ENCODE data around the gene COG4.
A peak's percentile ranks its signal among the peaks of the same experiment; 100 is the strongest.

COG4 gene
- total RNA-seq = 51.2 to 58.7 (median 52.2) reads per million in 3 donors

DNA sequence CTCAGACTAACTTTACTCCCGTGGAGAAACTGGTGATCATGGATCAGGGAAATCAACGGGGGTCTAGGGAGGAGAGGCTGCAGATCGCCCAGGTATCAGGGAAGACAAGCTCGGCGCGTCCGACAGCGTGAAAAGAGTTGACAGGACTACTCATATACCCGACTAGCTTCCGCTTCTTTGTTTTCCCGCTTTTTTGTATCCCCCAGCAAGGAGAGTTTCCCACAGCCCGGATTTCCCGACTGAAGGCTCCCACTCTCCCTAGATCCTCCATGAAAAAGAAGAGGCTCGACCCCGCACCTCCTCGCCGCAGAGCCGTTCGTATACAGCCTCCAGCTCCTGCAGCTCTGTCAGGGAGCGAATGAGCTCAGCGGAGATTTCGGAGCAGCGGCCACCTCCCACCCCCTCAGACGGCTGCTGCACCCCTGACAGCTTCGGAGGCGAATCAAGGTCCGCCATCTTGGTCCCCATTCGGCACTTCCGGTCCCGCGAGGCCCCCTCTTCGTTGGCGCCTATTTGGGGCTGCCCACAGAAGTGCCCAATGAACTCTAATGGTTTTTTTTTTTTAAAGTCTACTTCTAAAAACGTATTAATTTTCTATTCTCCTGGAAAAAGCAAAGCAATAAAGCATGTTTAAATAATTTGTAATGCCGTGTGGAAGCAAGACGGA, at the start of gene COG4:
TSS of gene COG4 (minus strand) at position 479 of the 667 bp plus-strand sequence. CDS start at position 468, 11 bp downstream.
- Histone ChIP-seq H3K4me1 (ENCODE audit: control insufficient read depth, insufficient read depth, low read length, poor library complexity, severe bottlenecking) (peaks cover 35% of the 10 kb centered on the region), H3K4me3 (ENCODE audit: insufficient read depth, low read depth, low read length, poor library complexity, severe bottlenecking) (peak within 1 kb of the TSS; percentile 95), H3K9me3 (ENCODE audit: control insufficient read depth, low read length) (no peaks in the 10 kb centered on the region), H3K36me3 (ENCODE audit: control insufficient read depth, insufficient read depth, low read length) (peaks cover 14% of the 10 kb centered on the region), H3K27ac (ENCODE audit: insufficient read depth, low read length, poor library complexity, severe bottlenecking) (peak within 1 kb of the TSS; percentile 96), H3K27me3 (replicated peaks; ENCODE audit: control insufficient read depth, insufficient read depth, low read length, poor library complexity, severe bottlenecking) (no peaks in the 10 kb centered on the region)
- peak; percentile 83 to 87 (median 84) for DNase-seq

DNA sequence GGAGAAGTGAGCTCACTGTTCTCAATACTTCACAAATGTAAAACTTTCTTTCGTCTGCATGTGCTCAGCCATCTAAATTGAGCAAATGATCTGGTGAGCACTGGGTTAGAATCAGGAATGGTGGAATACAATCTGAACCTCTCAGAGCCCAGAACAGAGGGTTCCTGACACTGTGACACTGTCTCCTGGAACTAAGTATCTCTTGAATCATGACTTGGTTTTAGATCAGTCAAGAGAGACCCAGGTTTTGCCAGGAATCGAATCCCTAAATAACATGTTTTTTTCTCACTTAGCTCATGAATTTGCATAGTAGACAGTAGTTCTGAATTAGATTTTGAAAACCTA, 49.5 kb upstream of the COG4 start:
- Histone ChIP-seq H3K27me3 (replicated peaks; ENCODE audit: control insufficient read depth, insufficient read depth, low read length, poor library complexity, severe bottlenecking) (no peaks in the 10 kb centered on the region), H3K4me3 (ENCODE audit: insufficient read depth, low read depth, low read length, poor library complexity, severe bottlenecking) (no peak overlapping the region), H3K36me3 (ENCODE audit: control insufficient read depth, insufficient read depth, low read length) (peaks cover 51% of the 10 kb centered on the region), H3K4me1 (ENCODE audit: control insufficient read depth, insufficient read depth, low read length, poor library complexity, severe bottlenecking) (no peaks in the 10 kb centered on the region), H3K27ac (ENCODE audit: insufficient read depth, low read length, poor library complexity, severe bottlenecking) (no peak overlapping the region), H3K9me3 (ENCODE audit: control insufficient read depth, low read length) (no peaks in the 10 kb centered on the region)
- DNase-seq = no peak

DNA sequence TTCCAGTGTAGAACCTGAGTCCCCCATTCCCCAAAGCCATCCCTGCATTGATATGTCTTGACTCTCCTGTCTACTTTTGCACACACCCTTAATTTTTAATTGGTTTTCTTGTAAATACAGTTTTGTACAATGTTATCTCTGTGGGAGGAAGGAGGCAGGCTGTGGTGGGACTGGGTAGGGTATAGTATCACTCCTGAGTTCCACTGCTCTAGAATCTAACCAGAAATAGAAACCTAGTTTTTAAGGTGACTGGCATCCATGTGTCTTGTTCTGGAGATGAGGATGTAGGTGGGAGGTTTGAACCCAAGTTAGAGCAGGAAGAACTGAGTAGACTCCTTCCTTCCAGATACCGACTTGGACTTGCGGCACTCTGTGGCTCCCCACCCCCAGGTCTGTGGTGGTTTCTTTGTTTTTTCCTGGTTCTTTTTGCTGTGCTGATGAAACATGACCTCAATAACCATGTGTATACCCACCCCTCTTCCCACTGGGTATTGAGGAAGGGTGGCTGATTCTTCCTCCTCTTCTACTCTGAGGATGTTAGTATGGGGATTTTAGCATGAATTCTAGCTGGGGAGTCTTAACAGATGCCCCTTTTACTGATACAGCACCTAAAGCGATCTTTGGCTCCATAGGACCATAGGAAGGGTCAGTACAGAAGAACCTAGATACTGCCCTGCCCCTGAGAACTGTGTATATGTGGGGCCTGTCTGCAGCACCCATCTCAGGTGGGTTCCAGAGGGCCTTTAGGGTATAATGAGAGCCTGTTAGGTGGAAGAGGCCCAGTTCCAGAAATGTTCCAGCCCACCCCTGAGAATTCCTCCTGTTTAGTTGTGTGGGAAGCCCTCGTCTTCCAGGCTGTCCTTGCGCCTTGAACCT, 48.9 kb upstream of the COG4 start:
- no peak overlapping the region for H3K27ac ChIP-seq (ENCODE audit: insufficient read depth, low read length, poor library complexity, severe bottlenecking)
- peaks cover 57% of the 10 kb centered on the region for H3K36me3 ChIP-seq (ENCODE audit: control insufficient read depth, insufficient read depth, low read length)
- no peak for DNase-seq
- H3K4me1 ChIP-seq (ENCODE audit: control insufficient read depth, insufficient read depth, low read length, poor library complexity, severe bottlenecking) = no peaks in the 10 kb centered on the region
- H3K9me3 ChIP-seq (ENCODE audit: control insufficient read depth, low read length) = no peaks in the 10 kb centered on the region
- no peak overlapping the region for H3K4me3 ChIP-seq (ENCODE audit: insufficient read depth, low read depth, low read length, poor library complexity, severe bottlenecking)
- H3K27me3 ChIP-seq (replicated peaks; ENCODE audit: control insufficient read depth, insufficient read depth, low read length, poor library complexity, severe bottlenecking) = no peaks in the 10 kb centered on the region

DNA sequence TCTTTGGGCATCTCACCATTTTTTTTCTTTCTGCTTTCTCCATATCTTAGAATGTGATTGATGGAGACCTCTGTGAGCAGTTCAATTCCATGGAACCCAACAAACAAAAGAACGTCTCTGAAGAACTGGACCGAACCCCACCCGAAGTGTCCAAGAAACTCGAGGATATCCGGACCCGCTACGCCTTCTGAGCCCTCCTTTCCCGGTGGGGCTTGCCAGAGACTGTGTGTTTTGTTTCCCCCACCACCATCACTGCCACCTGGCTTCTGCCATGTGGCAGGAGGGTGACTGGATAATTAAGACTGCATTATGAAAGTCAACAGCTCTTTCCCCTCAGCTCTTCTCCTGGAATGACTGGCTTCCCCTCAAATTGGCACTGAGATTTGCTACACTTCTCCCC, 48.3 kb upstream of the COG4 start:
- no peaks in the 10 kb centered on the region for H3K4me1 ChIP-seq (ENCODE audit: control insufficient read depth, insufficient read depth, low read length, poor library complexity, severe bottlenecking)
- no peak for DNase-seq

DNA sequence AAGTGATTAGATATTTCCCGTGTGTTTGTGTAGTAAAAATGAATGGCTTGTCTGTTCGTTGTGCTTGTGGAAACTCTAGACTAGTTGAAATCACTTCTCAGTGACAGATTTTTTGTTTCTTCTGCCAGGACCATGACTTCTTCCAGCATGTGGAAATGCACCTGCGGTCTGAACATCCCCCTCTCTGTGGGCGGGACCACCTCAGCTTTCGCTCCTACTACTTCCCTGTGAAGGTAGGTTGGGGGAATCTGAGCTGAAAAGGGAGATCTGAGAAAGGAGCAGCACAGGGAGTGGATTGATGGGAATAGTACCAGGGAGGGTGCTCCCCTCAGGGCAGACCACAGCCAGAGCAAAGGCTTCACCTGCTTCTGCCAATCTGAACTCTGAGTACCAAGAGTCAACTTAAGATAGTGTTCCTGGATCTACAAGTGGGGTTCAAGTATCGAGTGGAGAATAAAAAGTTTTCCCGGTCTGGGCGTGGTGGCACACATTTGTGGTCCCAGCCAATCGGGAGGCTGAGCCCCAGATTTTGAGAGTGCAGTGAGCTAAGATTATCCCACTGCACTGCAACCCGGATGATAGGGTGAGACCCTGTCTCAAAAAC, 47.7 kb upstream of the COG4 start:
- no peak overlapping the region for H3K4me3 ChIP-seq (ENCODE audit: insufficient read depth, low read depth, low read length, poor library complexity, severe bottlenecking)
- no peak overlapping the region for H3K27ac ChIP-seq (ENCODE audit: insufficient read depth, low read length, poor library complexity, severe bottlenecking)
- no peaks in the 10 kb centered on the region for H3K27me3 ChIP-seq (replicated peaks; ENCODE audit: control insufficient read depth, insufficient read depth, low read length, poor library complexity, severe bottlenecking)
- peaks cover 69% of the 10 kb centered on the region for H3K36me3 ChIP-seq (ENCODE audit: control insufficient read depth, insufficient read depth, low read length)
- DNase-seq = no peak
- no peaks in the 10 kb centered on the region for H3K9me3 ChIP-seq (ENCODE audit: control insufficient read depth, low read length)
- no peaks in the 10 kb centered on the region for H3K4me1 ChIP-seq (ENCODE audit: control insufficient read depth, insufficient read depth, low read length, poor library complexity, severe bottlenecking)

More for the DNA sequence above, 48.3 kb upstream of the COG4 start:
- no peaks in the 10 kb centered on the region for H3K27me3 ChIP-seq (replicated peaks; ENCODE audit: control insufficient read depth, insufficient read depth, low read length, poor library complexity, severe bottlenecking)
- H3K36me3 ChIP-seq (ENCODE audit: control insufficient read depth, insufficient read depth, low read length) = peaks cover 63% of the 10 kb centered on the region
- H3K4me3 ChIP-seq (ENCODE audit: insufficient read depth, low read depth, low read length, poor library complexity, severe bottlenecking) = no peak overlapping the region
- H3K9me3 ChIP-seq (ENCODE audit: control insufficient read depth, low read length) = no peaks in the 10 kb centered on the region
- no peak overlapping the region for H3K27ac ChIP-seq (ENCODE audit: insufficient read depth, low read length, poor library complexity, severe bottlenecking)

DNA sequence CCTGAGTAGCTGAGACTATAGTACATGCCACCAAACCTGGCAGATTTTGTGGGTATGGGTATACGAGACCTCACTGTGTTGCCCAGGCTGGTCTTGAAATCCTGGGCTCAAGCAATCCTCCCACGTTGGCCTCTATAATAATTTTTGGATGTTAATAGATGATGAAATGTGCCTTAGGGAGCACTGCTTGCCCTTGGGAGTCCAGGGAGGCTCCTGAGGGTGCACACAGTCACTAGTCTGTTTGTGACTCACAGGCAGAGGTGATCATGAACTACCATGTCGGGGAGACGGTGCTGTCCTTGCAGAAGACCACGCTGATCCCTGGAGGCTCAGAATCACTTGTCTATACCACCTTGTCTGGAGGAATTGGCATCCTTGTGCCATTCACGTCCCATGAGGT, 46.4 kb upstream of the COG4 start:
- H3K4me1 ChIP-seq (ENCODE audit: control insufficient read depth, insufficient read depth, low read length, poor library complexity, severe bottlenecking) = no peaks in the 10 kb centered on the region
- no peak overlapping the region for H3K27ac ChIP-seq (ENCODE audit: insufficient read depth, low read length, poor library complexity, severe bottlenecking)
- H3K9me3 ChIP-seq (ENCODE audit: control insufficient read depth, low read length) = no peaks in the 10 kb centered on the region
- DNase-seq = no peak
- H3K27me3 ChIP-seq (replicated peaks; ENCODE audit: control insufficient read depth, insufficient read depth, low read length, poor library complexity, severe bottlenecking) = no peaks in the 10 kb centered on the region
- H3K4me3 ChIP-seq (ENCODE audit: insufficient read depth, low read depth, low read length, poor library complexity, severe bottlenecking) = no peak overlapping the region
- H3K36me3 ChIP-seq (ENCODE audit: control insufficient read depth, insufficient read depth, low read length) = peaks cover 80% of the 10 kb centered on the region

DNA sequence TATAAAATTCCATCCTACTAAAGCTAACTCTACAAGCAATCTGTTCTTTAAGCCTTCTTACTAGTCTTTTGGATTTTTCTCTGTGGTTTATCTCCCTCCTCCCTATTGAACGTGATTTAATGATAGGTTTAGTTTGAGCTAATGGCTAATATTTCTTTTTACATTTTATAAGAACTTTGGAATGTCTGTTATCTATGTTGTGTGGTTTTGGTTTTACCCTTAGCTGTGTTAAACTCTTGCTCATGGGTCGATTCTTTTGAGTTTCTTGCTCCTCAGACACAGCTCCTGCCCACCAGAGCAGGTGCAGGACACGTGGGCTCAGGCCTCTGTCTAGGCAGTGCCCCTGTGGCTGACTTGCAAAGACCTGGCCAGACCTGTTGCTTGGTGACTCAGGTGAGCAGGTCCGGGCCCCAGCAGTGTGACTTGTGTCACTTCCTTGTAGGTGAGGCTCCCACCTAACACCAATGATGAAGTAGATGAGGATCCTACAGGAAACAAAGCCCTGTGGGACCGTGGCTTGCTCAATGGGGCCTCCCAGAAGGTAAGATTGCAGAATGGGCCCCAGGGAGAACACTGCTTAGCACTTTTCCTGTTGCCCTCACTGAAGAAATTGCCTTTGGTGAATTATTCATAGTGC, 45.4 kb upstream of the COG4 start:
- Histone ChIP-seq H3K27ac (ENCODE audit: insufficient read depth, low read length, poor library complexity, severe bottlenecking) (no peak overlapping the region), H3K27me3 (replicated peaks; ENCODE audit: control insufficient read depth, insufficient read depth, low read length, poor library complexity, severe bottlenecking) (no peaks in the 10 kb centered on the region), H3K9me3 (ENCODE audit: control insufficient read depth, low read length) (no peaks in the 10 kb centered on the region), H3K36me3 (ENCODE audit: control insufficient read depth, insufficient read depth, low read length) (peaks cover 91% of the 10 kb centered on the region), H3K4me3 (ENCODE audit: insufficient read depth, low read depth, low read length, poor library complexity, severe bottlenecking) (no peak overlapping the region), H3K4me1 (ENCODE audit: control insufficient read depth, insufficient read depth, low read length, poor library complexity, severe bottlenecking) (no peaks in the 10 kb centered on the region)
- DNase-seq = no peak

DNA sequence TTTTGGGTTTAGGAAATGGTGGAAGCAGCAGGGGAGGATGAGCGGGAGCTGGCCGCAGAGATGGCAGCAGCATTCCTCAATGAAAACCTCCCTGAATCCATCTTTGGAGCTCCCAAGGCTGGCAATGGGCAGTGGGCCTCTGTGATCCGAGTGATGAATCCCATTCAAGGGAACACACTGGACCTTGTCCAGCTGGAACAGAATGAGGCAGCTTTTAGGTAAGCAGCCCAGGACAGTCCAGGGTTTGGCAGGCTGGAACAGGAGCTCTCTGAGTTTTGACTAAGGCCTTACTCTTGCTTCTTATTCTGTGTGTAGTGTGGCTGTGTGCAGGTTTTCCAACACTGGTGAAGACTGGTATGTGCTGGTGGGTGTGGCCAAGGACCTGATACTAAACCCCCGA, 41.7 kb upstream of the COG4 start:
- H3K27ac ChIP-seq (ENCODE audit: insufficient read depth, low read length, poor library complexity, severe bottlenecking) = no peak overlapping the region
- peaks cover 96% of the 10 kb centered on the region for H3K36me3 ChIP-seq (ENCODE audit: control insufficient read depth, insufficient read depth, low read length)
- no peak for DNase-seq
- no peak overlapping the region for H3K4me3 ChIP-seq (ENCODE audit: insufficient read depth, low read depth, low read length, poor library complexity, severe bottlenecking)
- H3K27me3 ChIP-seq (replicated peaks; ENCODE audit: control insufficient read depth, insufficient read depth, low read length, poor library complexity, severe bottlenecking) = no peaks in the 10 kb centered on the region
- no peaks in the 10 kb centered on the region for H3K4me1 ChIP-seq (ENCODE audit: control insufficient read depth, insufficient read depth, low read length, poor library complexity, severe bottlenecking)
- H3K9me3 ChIP-seq (ENCODE audit: control insufficient read depth, low read length) = no peaks in the 10 kb centered on the region

DNA sequence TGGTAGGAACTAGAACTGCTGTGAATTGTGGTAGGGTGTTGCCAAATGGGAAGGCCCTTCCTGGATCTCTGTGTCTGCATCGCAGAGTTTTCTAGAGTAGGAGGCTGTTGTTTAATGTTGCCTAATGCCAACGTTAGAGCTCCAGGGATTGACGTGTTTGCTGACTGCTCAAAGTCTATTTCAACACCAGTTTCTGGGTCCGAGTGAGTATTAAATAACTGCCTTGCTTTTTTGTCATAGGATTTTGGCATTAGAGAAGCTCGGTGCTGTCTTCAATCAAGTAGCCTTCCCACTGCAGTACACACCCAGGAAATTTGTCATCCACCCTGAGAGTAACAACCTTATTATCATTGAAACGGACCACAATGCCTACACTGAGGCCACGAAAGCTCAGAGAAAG, 40.3 kb upstream of the COG4 start:
- no peak for DNase-seq

More for the DNA sequence above, 40.3 kb upstream of the COG4 start:
- H3K4me3 ChIP-seq (ENCODE audit: insufficient read depth, low read depth, low read length, poor library complexity, severe bottlenecking) = no peak overlapping the region
- no peaks in the 10 kb centered on the region for H3K9me3 ChIP-seq (ENCODE audit: control insufficient read depth, low read length)
- H3K36me3 ChIP-seq (ENCODE audit: control insufficient read depth, insufficient read depth, low read length) = peaks cover 96% of the 10 kb centered on the region
- H3K27ac ChIP-seq (ENCODE audit: insufficient read depth, low read length, poor library complexity, severe bottlenecking) = no peak overlapping the region
- H3K4me1 ChIP-seq (ENCODE audit: control insufficient read depth, insufficient read depth, low read length, poor library complexity, severe bottlenecking) = no peaks in the 10 kb centered on the region
- H3K27me3 ChIP-seq (replicated peaks; ENCODE audit: control insufficient read depth, insufficient read depth, low read length, poor library complexity, severe bottlenecking) = no peaks in the 10 kb centered on the region

Data from effector memory CD4-positive, alpha-beta T cell (primary cell).